ENCODE measurements around the gene RAB5B.

DNA sequence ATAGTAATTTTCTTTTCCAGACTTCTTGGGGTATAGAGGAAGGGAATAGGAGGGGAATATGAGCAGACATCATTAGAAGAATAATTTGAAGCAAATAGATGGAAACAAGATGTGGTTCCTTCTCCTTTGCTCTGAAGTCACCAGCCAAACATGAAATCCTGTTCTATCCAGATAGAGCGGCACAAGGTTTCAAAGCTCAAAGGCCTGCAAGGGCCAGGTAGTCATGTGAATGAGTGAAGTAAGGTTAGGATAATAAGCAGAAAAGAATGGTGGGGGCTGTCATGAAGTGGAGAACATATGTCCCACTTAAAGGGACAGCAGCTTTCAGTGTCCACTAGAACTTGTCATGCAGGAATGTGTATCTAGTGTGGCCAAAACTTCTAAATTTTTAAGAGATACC lies 44.5 kb downstream of the RAB5B start:
- no peak for TF ChIP-seq CTCF (conservative IDR thresholded peaks at IDR 0.05; ENCODE audit: low read length)
- TF ChIP-seq EZH2phosphoT487 (IDR thresholded peaks at IDR 0.05; ENCODE audit: borderline replicate concordance, low read depth, low read length): no peak

Measured in OCI-LY7 (cell line).